ENCODE results near the gene FAT3. TPM values are rescaled to one million over a fixed set of nuclear protein-coding genes. Genes with fewer than 3 reads are reported as not detected.

Gene FAT3
- total and polyA plus RNA-seq, 4 donors, result 0.06 to 1.3 (median 0.62) TPM

- Histone ChIP-seq H3K27ac (ENCODE audit: low read depth in 1 of 2, low read length in 2 of 2) (no peak overlapping the region), H3K9ac (ENCODE audit: low read depth in 1 of 2, low read length in 2 of 2) (no peak overlapping the region), H3K27me3 (ENCODE audit: control insufficient read depth in 4 of 4, insufficient read depth in 4 of 4, low read length in 3 of 4) (no peaks in the 10 kb centered on the region), H3K9me3 (ENCODE audit: control insufficient read depth in 4 of 4, low read length in 3 of 4) (no peaks in the 10 kb centered on the region), H3K4me1 (ENCODE audit: control insufficient read depth in 4 of 4, insufficient read depth in 4 of 4, low read length in 3 of 4) (no peaks in the 10 kb centered on the region), H3K4me3 (ENCODE audit: low read depth in 1 of 3, low read length in 3 of 3) (no peak overlapping the region), H3K36me3 (ENCODE audit: control insufficient read depth in 4 of 4, insufficient read depth in 3 of 4, low read depth in 1 of 4, low read length in 3 of 4) (no peaks in the 10 kb centered on the region)
- DNase-seq (ENCODE audit: low spot score), result no peak
- TF ChIP-seq NR2F2 (IDR thresholded peaks at IDR 0.05), result no peak
- TF ChIP-seq MAX (IDR thresholded peaks at IDR 0.05), result no peak
- TF ChIP-seq FOXA2 (IDR thresholded peaks at IDR 0.05), result no peak
- no peak for TF ChIP-seq JUND (IDR thresholded peaks at IDR 0.05)
- no peak for TF ChIP-seq HNF4G (IDR thresholded peaks at IDR 0.05)
- TF ChIP-seq RAD21 (IDR thresholded peaks at IDR 0.05), result no peak
- no peak for TF ChIP-seq SP1 (IDR thresholded peaks at IDR 0.05)
- TF ChIP-seq YY1 (IDR thresholded peaks at IDR 0.05), result no peak
- no peak for TF ChIP-seq HNF4A (conservative IDR thresholded peaks at IDR 0.05)
- TF ChIP-seq REST (IDR thresholded peaks at IDR 0.05), result no peak
- TF ChIP-seq ATF3 (IDR thresholded peaks at IDR 0.05), result no peak
- no peak for TF ChIP-seq CTCF (IDR thresholded peaks at IDR 0.05; ENCODE audit: low read depth, low read length, missing input control)
- no peak for TF ChIP-seq EGR1 (IDR thresholded peaks at IDR 0.05; ENCODE audit: low read depth in 2 of 2)
- no peak for TF ChIP-seq GABPA (IDR thresholded peaks at IDR 0.05 in 1 of 2, conservative IDR thresholded peaks at IDR 0.05 in 1 of 2)
- no peak for TF ChIP-seq ZBTB33 (IDR thresholded peaks at IDR 0.05)
- no peak for TF ChIP-seq TAF1 (conservative IDR thresholded peaks at IDR 0.05)
- no peak for TF ChIP-seq RXRA (IDR thresholded peaks at IDR 0.05)
- no peak for TF ChIP-seq FOXA1 (IDR thresholded peaks at IDR 0.05)
Measured at GRCh38 chr11:92246630-92247029, 22.0 kb downstream of the FAT3 start.
